Measurements from ENCODE around the gene PDYN. TPM values are rescaled to one million over a fixed set of nuclear protein-coding genes. Genes with fewer than 3 reads are reported as not detected.

The PDYN gene
- total RNA-seq, 1 donor from 2014 or later, result not detected

GRCh38 chr20:2010533-2010932 is 16.7 kb upstream of the PDYN start:
- H3K9me3 ChIP-seq (ENCODE audit: control insufficient read depth in 3 of 3, low read length in 3 of 3), result no peaks in the 10 kb centered on the region

DNA sequence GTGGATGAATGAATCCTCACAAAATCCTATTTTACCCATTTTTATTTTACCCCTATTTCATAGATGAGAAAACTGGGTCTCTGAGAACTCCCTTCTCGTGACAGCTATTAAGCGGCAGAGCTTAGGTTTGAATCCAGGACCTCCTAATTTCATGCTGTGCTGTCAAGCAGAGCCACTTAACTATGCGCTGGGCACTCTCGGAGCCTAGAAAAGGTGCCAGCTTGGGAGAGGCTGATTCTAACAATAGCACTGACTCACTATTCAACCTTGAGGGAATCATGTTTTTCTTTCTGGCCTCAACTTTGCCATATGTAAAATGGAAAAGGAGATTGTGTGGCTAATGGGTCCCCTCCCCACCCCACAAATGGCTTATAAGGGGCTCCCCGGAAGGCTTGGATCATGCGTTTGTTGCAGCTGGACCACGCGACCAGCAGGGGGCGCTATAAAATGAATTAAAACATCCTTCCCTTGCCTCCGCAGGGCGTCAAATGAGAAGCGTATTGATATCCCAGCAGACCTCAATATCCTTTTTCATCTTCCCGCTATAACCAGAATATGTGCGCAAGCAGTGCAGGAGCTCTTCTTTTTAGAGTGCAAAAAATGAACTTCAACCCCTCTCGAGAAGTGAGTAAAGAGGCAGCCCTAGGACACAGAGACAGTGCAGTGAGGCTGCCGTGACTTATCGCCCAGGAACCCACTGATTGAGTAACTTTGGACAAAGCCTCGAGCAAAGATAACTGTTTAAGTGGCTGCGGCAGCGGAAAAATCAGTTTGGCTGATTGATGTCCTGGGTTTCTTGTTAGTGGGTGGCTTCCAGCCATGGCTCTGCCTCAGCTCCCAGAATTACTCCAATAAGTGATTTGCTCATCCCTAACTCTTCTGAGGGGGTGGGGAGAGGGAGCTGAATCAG is 12.8 kb upstream of the PDYN start:
- Histone ChIP-seq H3K9ac (ENCODE audit: low read depth in 1 of 3, low read length in 3 of 3) (no peak overlapping the region), H3K9me3 (ENCODE audit: control insufficient read depth in 3 of 3, low read length in 3 of 3) (no peaks in the 10 kb centered on the region), H3K4me1 (ENCODE audit: control insufficient read depth in 3 of 3, insufficient read depth in 3 of 3, low read length in 3 of 3) (no peaks in the 10 kb centered on the region), H3K4me3 (ENCODE audit: low read length in 3 of 3) (no peak overlapping the region), H3K27ac (ENCODE audit: low read depth, low read length) (no peak overlapping the region), H3K36me3 (ENCODE audit: control insufficient read depth in 3 of 3, insufficient read depth in 3 of 3, low read length in 3 of 3) (no peaks in the 10 kb centered on the region), H3K27me3 (ENCODE audit: control insufficient read depth in 3 of 3, insufficient read depth in 3 of 3, low read length in 3 of 3) (peaks cover 6 to 19% (median 7%) of the 10 kb centered on the region in 3 donors)

More at GRCh38 chr20:2010533-2010932, 16.7 kb upstream of the PDYN start:
- peaks cover 0 to 4% (median 2%) of the 10 kb centered on the region in 3 donors for H3K27me3 ChIP-seq (ENCODE audit: control insufficient read depth in 3 of 3, insufficient read depth in 3 of 3, low read length in 3 of 3)
- H3K9ac ChIP-seq (ENCODE audit: low read depth in 1 of 3, low read length in 3 of 3), result no peak overlapping the region
- no peaks in the 10 kb centered on the region for H3K36me3 ChIP-seq (ENCODE audit: control insufficient read depth in 3 of 3, insufficient read depth in 3 of 3, low read length in 3 of 3)
- H3K4me3 ChIP-seq (ENCODE audit: low read length in 3 of 3), result no peak overlapping the region
- no peaks in the 10 kb centered on the region for H3K4me1 ChIP-seq (ENCODE audit: control insufficient read depth in 3 of 3, insufficient read depth in 3 of 3, low read length in 3 of 3)
- H3K27ac ChIP-seq (ENCODE audit: low read depth, low read length), result no peak overlapping the region

DNA sequence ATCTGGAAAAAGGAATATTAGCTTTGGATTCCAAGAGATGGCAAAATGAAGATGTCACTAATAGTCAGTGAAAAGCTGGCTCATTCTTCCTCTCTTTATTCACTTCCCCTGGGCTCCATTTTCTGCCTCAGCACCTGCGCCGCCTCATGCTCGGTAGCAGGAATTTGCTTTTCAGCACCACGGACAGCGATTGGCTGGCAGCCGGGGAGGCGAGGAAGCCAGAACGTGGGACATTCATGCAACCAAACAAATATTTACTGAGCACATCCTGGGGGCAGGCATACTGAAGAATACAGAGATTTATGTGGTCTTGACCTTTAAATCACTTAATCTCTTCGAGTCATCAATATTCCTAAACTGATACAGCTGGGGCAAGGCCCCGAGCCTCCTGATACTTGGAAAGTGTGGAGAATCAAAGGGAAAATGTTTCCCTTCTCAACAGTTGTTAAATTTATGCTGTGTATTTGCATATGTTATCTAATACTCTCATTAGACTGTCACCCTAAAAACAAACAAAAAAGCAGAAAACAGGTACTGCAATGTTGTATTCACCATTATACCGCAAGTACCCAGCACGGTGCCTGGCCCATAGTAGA is 12.1 kb upstream of the PDYN start:
- Histone ChIP-seq H3K9me3 (ENCODE audit: control insufficient read depth in 3 of 3, low read length in 3 of 3) (no peaks in the 10 kb centered on the region), H3K4me1 (ENCODE audit: control insufficient read depth in 3 of 3, insufficient read depth in 3 of 3, low read length in 3 of 3) (no peaks in the 10 kb centered on the region), H3K27me3 (ENCODE audit: control insufficient read depth in 3 of 3, insufficient read depth in 3 of 3, low read length in 3 of 3) (peaks cover 7 to 19% (median 13%) of the 10 kb centered on the region in 3 donors), H3K36me3 (ENCODE audit: control insufficient read depth in 3 of 3, insufficient read depth in 3 of 3, low read length in 3 of 3) (no peaks in the 10 kb centered on the region), H3K27ac (ENCODE audit: low read depth, low read length) (no peak overlapping the region), H3K4me3 (ENCODE audit: low read length in 3 of 3) (no peak overlapping the region), H3K9ac (ENCODE audit: low read depth in 1 of 3, low read length in 3 of 3) (no peak overlapping the region)

GRCh38 chr20:2005359-2005758 is 11.5 kb upstream of the PDYN start:
- Histone ChIP-seq H3K36me3 (ENCODE audit: control insufficient read depth in 3 of 3, insufficient read depth in 3 of 3, low read length in 3 of 3) (no peaks in the 10 kb centered on the region), H3K27ac (ENCODE audit: low read depth, low read length) (no peak overlapping the region), H3K4me1 (ENCODE audit: control insufficient read depth in 3 of 3, insufficient read depth in 3 of 3, low read length in 3 of 3) (no peaks in the 10 kb centered on the region), H3K9ac (ENCODE audit: low read depth in 1 of 3, low read length in 3 of 3) (no peak overlapping the region), H3K9me3 (ENCODE audit: control insufficient read depth in 3 of 3, low read length in 3 of 3) (no peaks in the 10 kb centered on the region), H3K4me3 (ENCODE audit: low read length in 3 of 3) (no peak overlapping the region), H3K27me3 (ENCODE audit: control insufficient read depth in 3 of 3, insufficient read depth in 3 of 3, low read length in 3 of 3) (peaks cover 10 to 19% (median 13%) of the 10 kb centered on the region in 3 donors)

DNA sequence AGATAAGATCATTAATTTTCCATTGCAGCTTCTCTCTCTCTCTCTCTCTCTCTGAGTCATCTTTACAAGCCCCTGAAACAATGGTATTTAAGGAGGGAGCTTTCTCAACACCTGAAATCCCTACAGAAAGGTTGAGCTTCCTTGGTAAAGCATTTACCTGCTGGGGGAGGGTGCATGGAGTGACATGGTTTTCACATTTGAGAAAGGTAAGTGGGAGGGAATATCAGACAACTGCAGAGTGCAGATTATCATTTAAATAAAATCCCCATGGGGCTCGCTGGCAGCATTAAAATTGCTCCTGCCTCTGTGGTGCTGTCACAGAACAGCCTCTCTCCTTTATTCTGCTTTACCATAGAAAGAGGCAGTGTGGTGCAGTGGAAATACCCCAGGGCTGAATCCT is 10.3 kb upstream of the PDYN start:
- Histone ChIP-seq H3K4me1 (ENCODE audit: control insufficient read depth in 3 of 3, insufficient read depth in 3 of 3, low read length in 3 of 3) (no peaks in the 10 kb centered on the region), H3K9me3 (ENCODE audit: control insufficient read depth in 3 of 3, low read length in 3 of 3) (no peaks in the 10 kb centered on the region), H3K4me3 (ENCODE audit: low read length in 3 of 3) (no peak overlapping the region), H3K36me3 (ENCODE audit: control insufficient read depth in 3 of 3, insufficient read depth in 3 of 3, low read length in 3 of 3) (no peaks in the 10 kb centered on the region), H3K9ac (ENCODE audit: low read depth in 1 of 3, low read length in 3 of 3) (no peak overlapping the region), H3K27ac (ENCODE audit: low read depth, low read length) (no peak overlapping the region), H3K27me3 (ENCODE audit: control insufficient read depth in 3 of 3, insufficient read depth in 3 of 3, low read length in 3 of 3) (peaks cover 13 to 22% (median 16%) of the 10 kb centered on the region in 3 donors)

DNA sequence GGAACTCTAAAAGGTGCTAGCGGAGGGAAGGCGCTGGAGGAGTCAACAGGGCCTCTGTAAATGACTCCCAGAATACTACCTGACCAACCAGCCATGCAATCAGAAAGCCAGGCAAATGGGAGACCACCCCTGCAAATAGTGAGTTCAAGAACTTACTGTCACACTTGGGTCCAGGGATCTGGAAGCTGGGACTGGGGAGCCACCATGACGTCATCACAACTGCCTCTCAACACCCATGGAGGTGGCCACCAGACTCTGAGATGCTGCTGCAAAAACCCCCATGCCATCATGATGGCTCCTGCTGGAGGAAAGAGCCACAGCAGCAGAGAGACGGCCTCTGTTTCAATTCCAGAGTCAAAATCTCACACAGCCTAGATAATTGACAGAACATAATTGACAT is 8.5 kb upstream of the PDYN start:
- Histone ChIP-seq H3K9ac (ENCODE audit: low read depth in 1 of 3, low read length in 3 of 3) (no peak overlapping the region), H3K9me3 (ENCODE audit: control insufficient read depth in 3 of 3, low read length in 3 of 3) (no peaks in the 10 kb centered on the region), H3K36me3 (ENCODE audit: control insufficient read depth in 3 of 3, insufficient read depth in 3 of 3, low read length in 3 of 3) (no peaks in the 10 kb centered on the region), H3K4me1 (ENCODE audit: control insufficient read depth in 3 of 3, insufficient read depth in 3 of 3, low read length in 3 of 3) (no peaks in the 10 kb centered on the region), H3K27me3 (ENCODE audit: control insufficient read depth in 3 of 3, insufficient read depth in 3 of 3, low read length in 3 of 3) (peaks cover 24 to 29% (median 28%) of the 10 kb centered on the region in 3 donors), H3K4me3 (ENCODE audit: low read length in 3 of 3) (no peak overlapping the region), H3K27ac (ENCODE audit: low read depth, low read length) (no peak overlapping the region)

DNA sequence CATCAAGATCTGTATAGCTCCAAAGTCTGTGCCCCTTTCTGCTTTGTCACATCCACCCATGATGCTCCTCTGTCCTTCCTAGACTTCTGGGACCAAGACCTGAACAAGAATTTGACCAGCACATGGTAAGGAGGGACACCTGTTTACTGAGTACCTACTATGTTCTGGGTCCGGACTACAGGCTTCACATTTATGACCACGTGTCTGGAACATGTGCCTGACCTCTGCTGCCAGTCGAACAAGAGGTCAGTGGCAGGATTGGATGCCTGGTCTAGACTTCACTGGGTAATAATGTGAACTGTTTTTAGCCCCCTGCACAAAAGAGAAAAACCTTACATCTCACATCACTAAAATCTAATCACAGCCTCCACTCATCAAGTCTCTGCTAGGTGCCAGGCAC is 7.3 kb upstream of the PDYN start:
- H3K4me1 ChIP-seq (ENCODE audit: control insufficient read depth in 3 of 3, insufficient read depth in 3 of 3, low read length in 3 of 3), result no peaks in the 10 kb centered on the region
- no peaks in the 10 kb centered on the region for H3K36me3 ChIP-seq (ENCODE audit: control insufficient read depth in 3 of 3, insufficient read depth in 3 of 3, low read length in 3 of 3)
- peaks cover 36 to 42% (median 37%) of the 10 kb centered on the region in 3 donors for H3K27me3 ChIP-seq (ENCODE audit: control insufficient read depth in 3 of 3, insufficient read depth in 3 of 3, low read length in 3 of 3)
- no peak overlapping the region for H3K9ac ChIP-seq (ENCODE audit: low read depth in 1 of 3, low read length in 3 of 3)
- H3K27ac ChIP-seq (ENCODE audit: low read depth, low read length), result no peak overlapping the region
- no peaks in the 10 kb centered on the region for H3K9me3 ChIP-seq (ENCODE audit: control insufficient read depth in 3 of 3, low read length in 3 of 3)
- H3K4me3 ChIP-seq (ENCODE audit: low read length in 3 of 3), result no peak overlapping the region

DNA sequence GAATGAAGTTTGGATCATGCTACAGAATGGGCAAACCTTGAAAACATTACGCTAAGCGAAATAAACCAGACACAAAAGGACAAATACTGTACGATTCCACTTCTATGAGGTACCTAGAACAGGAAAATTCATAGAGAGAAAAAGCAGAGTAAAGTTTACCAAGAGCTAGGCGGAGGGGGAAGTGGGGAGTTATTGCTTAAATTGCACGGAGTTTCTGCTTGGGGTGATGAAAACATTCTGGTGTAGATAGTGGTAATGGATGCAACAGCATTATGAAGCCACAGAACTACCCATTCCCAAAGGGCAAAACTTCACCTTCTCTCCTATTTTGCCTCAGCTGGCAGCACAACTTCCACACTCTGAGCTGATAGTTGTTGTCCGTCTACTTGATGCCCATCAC is 6.4 kb upstream of the PDYN start:
- H3K9me3 ChIP-seq (ENCODE audit: control insufficient read depth in 3 of 3, low read length in 3 of 3), result no peaks in the 10 kb centered on the region
- H3K36me3 ChIP-seq (ENCODE audit: control insufficient read depth in 3 of 3, insufficient read depth in 3 of 3, low read length in 3 of 3), result no peaks in the 10 kb centered on the region
- H3K4me1 ChIP-seq (ENCODE audit: control insufficient read depth in 3 of 3, insufficient read depth in 3 of 3, low read length in 3 of 3), result no peaks in the 10 kb centered on the region
- no peak overlapping the region for H3K27ac ChIP-seq (ENCODE audit: low read depth, low read length)
- H3K4me3 ChIP-seq (ENCODE audit: low read length in 3 of 3), result no peak overlapping the region
- H3K9ac ChIP-seq (ENCODE audit: low read depth in 1 of 3, low read length in 3 of 3), result no peak overlapping the region
- peaks cover 44 to 50% (median 45%) of the 10 kb centered on the region in 3 donors for H3K27me3 ChIP-seq (ENCODE audit: control insufficient read depth in 3 of 3, insufficient read depth in 3 of 3, low read length in 3 of 3)

- Histone ChIP-seq H3K9me3 (ENCODE audit: control insufficient read depth in 3 of 3, low read length in 3 of 3) (no peaks in the 10 kb centered on the region), H3K27me3 (ENCODE audit: control insufficient read depth in 3 of 3, insufficient read depth in 3 of 3, low read length in 3 of 3) (peaks cover 58 to 61% (median 59%) of the 10 kb centered on the region in 3 donors), H3K27ac (ENCODE audit: low read depth, low read length) (no peak overlapping the region), H3K4me1 (ENCODE audit: control insufficient read depth in 3 of 3, insufficient read depth in 3 of 3, low read length in 3 of 3) (no peaks in the 10 kb centered on the region), H3K9ac (ENCODE audit: low read depth in 1 of 3, low read length in 3 of 3) (no peak overlapping the region), H3K4me3 (ENCODE audit: low read length in 3 of 3) (no peak overlapping the region), H3K36me3 (ENCODE audit: control insufficient read depth in 3 of 3, insufficient read depth in 3 of 3, low read length in 3 of 3) (no peaks in the 10 kb centered on the region)
These were observed 4.9 kb upstream of the PDYN start for GRCh38 chr20:1998715-1999114.

DNA sequence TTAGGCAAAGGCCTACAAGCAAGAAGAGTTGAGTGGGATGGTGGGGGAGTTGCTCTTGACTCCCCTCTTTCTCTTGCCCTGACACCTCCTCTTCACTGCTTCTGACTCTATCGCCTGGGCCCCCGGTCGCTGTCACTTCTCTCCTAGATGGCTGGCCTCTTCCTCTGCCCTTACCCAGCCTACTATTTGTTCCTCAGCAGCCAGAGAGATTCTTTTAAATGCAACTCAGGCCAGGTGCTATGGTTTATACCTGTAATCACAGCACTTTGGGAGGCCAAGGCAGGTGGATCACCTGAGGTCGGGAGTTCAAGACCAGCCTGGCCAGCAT is 4.3 kb upstream of the PDYN start:
- H3K36me3 ChIP-seq (ENCODE audit: control insufficient read depth in 3 of 3, insufficient read depth in 3 of 3, low read length in 3 of 3), result no peaks in the 10 kb centered on the region
- H3K27ac ChIP-seq (ENCODE audit: low read depth, low read length), result no peak overlapping the region
- H3K4me1 ChIP-seq (ENCODE audit: control insufficient read depth in 3 of 3, insufficient read depth in 3 of 3, low read length in 3 of 3), result no peaks in the 10 kb centered on the region
- no peaks in the 10 kb centered on the region for H3K9me3 ChIP-seq (ENCODE audit: control insufficient read depth in 3 of 3, low read length in 3 of 3)
- H3K9ac ChIP-seq (ENCODE audit: low read depth in 1 of 3, low read length in 3 of 3), result no peak overlapping the region
- no peak overlapping the region for H3K4me3 ChIP-seq (ENCODE audit: low read length in 3 of 3)
- peaks cover 62 to 66% (median 65%) of the 10 kb centered on the region in 3 donors for H3K27me3 ChIP-seq (ENCODE audit: control insufficient read depth in 3 of 3, insufficient read depth in 3 of 3, low read length in 3 of 3)

Data from skeletal muscle tissue (tissue), 4 donors.